SU-DHL-6 (cell line): ENCODE results near the gene AP1B1.

Experiments used
- H2AFZ ChIP-seq: fragments of 200-600 bp; sonication (generic); 2 replicates; pipeline ENCODE4 v1.6.1; 2014; ENCODE audit warnings: low read depth, mild to moderate bottlenecking, moderate library complexity, mixed read lengths, antibody characterized with exemption, low read length; ENCODE audit not compliant: severe bottlenecking
- H3F3A ChIP-seq: fragments of 200-600 bp; shearing (Covaris generic); 2 replicates; pipeline ENCODE4 v1.6.0; 2016; ENCODE audit warnings: antibody characterized with exemption, mild to moderate bottlenecking; ENCODE audit not compliant: insufficient read depth
- H3K27ac ChIP-seq: fragments of 200-600 bp; sonication (generic); 2 replicates; pipeline ENCODE4 v1.5.1; 2016; ENCODE audit warnings: low read depth, mild to moderate bottlenecking, low read length, moderate library complexity, mixed read lengths
- H3K27me3 ChIP-seq: fragments of 200-600 bp; sonication (generic), shearing (Covaris generic); 2 replicates; pipeline ENCODE4 v1.6.0; 2014; ENCODE audit warnings: mild to moderate bottlenecking, low read length
- H3K36me3 ChIP-seq: fragments of 200-600 bp; sonication (generic); 2 replicates; pipeline ENCODE4 v1.6.1; 2014; ENCODE audit warnings: mild to moderate bottlenecking, low read length, mixed read lengths
- H3K4me2 ChIP-seq: fragments of 300-600, 200-600 bp; shearing (Covaris generic), sonication (generic); 2 replicates; pipeline ENCODE4 v1.6.0; 2014; ENCODE audit warnings: low read length, low read depth, mild to moderate bottlenecking; ENCODE audit not compliant: poor library complexity, severe bottlenecking
- H3K4me3 ChIP-seq: fragments of 200-600 bp; sonication (generic); 2 replicates; pipeline ENCODE4 v1.5.1; 2014; ENCODE audit warnings: antibody characterized with exemption, low read length, mild to moderate bottlenecking, mixed read lengths; ENCODE audit not compliant: insufficient read depth, poor library complexity, severe bottlenecking
- H3K79me2 ChIP-seq: fragments of 200-600 bp; sonication (generic); 2 replicates; pipeline ENCODE4 v1.6.1; 2014; ENCODE audit warnings: mild to moderate bottlenecking, low read length, moderate library complexity; ENCODE audit not compliant: insufficient read depth
- H3K9ac ChIP-seq: fragments of 200-600 bp; sonication (generic); 2 replicates; pipeline ENCODE4 v1.7.0; 2014; ENCODE audit warnings: mild to moderate bottlenecking, low read length
- H3K9me2 ChIP-seq: fragments of 200-600 bp; sonication (generic); replicated peaks from 2 replicates; pipeline ENCODE4 v1.6.1; 2014; ENCODE audit warnings: low read length; ENCODE audit not compliant: insufficient read depth
- H3K9me3 ChIP-seq: fragments of 200-600 bp; sonication (generic); 2 replicates; pipeline ENCODE4 v1.6.1; 2014; ENCODE audit warnings: low read length, mixed read lengths; ENCODE audit not compliant: insufficient read depth
- H4K20me1 ChIP-seq: fragments of 200-600 bp; sonication (generic); 2 replicates; pipeline ENCODE4 v1.6.1; 2014; ENCODE audit warnings: low read depth, mild to moderate bottlenecking, antibody characterized with exemption, low read length, moderate library complexity, mixed read lengths
- EZH2phosphoT487 ChIP-seq: fragments of 200-600 bp; sonication (generic), shearing (Covaris generic); conservative IDR thresholded peaks from 2 replicates; pipeline ENCODE4 v1.6.1; 2018; ENCODE audit warnings: mild to moderate bottlenecking, antibody characterized with exemption, low read length, moderate library complexity, mixed read lengths
- TF ChIP-seq, protein P1 (sequence below): fragments of 200-600 bp; sonication (generic); IDR thresholded peaks from one replicate; pipeline ENCODE4 v1.5.1; 2017; ENCODE audit warnings: antibody characterized with exemption, mild to moderate bottlenecking, low read length, moderate library complexity; ENCODE audit not compliant: insufficient read depth, poor library complexity, severe bottlenecking

Gene AP1B1

DNA sequence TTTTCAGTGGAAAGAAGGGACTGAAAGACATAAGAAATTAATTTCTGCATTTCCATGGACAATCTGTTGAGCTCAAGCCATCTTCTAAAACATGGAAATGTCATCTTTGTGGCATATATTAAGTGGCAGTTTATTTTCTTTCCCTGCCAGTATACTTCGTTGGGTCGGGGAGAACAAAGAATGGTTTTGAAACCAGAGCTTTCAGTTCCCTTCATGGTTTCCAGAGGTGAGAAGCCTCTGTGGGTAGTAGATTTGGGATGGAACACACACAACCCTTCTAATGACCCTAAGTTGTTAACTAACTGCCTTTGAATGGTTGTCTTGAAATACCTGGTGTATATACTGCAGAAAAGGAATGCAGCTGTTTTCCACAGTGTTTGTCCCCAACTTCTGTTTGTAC, 99.5 kb downstream of the AP1B1 start:
- no peak overlapping the region for H3K4me3 ChIP-seq
- H2AFZ ChIP-seq = no peak overlapping the region
- H3K27ac ChIP-seq = no peak overlapping the region
- peaks cover 12% of the 10 kb centered on the region; the same call in 1 of the 2 replicates for H3F3A ChIP-seq
- H3K36me3 ChIP-seq = peaks cover 73% of the 10 kb centered on the region
- H4K20me1 ChIP-seq = peaks cover 24% of the 10 kb centered on the region
- no peak overlapping the region for H3K4me2 ChIP-seq
- no peaks in the 10 kb centered on the region for H3K9me2 ChIP-seq
- H3K79me2 ChIP-seq = peaks cover 39% of the 10 kb centered on the region
- H3K9ac ChIP-seq = no peak overlapping the region
- H3K27me3 ChIP-seq = no peaks in the 10 kb centered on the region
- TF ChIP-seq, protein P1, sequence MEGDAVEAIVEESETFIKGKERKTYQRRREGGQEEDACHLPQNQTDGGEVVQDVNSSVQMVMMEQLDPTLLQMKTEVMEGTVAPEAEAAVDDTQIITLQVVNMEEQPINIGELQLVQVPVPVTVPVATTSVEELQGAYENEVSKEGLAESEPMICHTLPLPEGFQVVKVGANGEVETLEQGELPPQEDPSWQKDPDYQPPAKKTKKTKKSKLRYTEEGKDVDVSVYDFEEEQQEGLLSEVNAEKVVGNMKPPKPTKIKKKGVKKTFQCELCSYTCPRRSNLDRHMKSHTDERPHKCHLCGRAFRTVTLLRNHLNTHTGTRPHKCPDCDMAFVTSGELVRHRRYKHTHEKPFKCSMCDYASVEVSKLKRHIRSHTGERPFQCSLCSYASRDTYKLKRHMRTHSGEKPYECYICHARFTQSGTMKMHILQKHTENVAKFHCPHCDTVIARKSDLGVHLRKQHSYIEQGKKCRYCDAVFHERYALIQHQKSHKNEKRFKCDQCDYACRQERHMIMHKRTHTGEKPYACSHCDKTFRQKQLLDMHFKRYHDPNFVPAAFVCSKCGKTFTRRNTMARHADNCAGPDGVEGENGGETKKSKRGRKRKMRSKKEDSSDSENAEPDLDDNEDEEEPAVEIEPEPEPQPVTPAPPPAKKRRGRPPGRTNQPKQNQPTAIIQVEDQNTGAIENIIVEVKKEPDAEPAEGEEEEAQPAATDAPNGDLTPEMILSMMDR = no peak
- TF ChIP-seq EZH2phosphoT487 = no peak
- H3K9me3 ChIP-seq = no peaks in the 10 kb centered on the region

DNA sequence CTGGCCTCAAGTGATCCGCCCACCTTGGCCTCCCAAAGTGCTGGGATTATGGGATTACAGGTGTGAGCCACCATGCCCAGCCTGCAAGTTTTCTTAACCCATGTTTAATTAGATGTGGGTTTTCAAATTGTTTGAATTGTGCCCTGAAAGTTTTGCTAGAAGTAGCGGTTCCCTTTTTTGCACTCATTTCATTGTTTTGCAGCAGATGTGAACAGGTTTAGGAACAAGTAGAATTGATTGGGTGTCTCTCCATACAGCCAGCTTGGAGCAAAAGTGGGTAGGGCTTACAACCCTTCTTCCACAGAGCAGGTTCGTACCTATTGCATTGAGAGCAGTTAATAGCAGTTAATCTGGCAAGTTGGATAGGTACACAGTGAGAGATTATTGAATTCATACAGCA, 104.2 kb downstream of the AP1B1 start:
- Histone ChIP-seq H3K4me2 (no peak overlapping the region), H3K4me3 (no peak overlapping the region), H3K9me3 (no peaks in the 10 kb centered on the region), H3K79me2 (peaks cover 52% of the 10 kb centered on the region), H2AFZ (no peak overlapping the region), H3K9me2 (no peaks in the 10 kb centered on the region), H3K9ac (no peak overlapping the region), H3K27ac (no peak overlapping the region), H3F3A (0 out of 2 replicates have a peak, but pooled peaks cover 5% of the 10 kb centered on the region), H3K27me3 (no peaks in the 10 kb centered on the region), H3K36me3 (peaks cover 60% of the 10 kb centered on the region), H4K20me1 (peaks cover 26% of the 10 kb centered on the region)
- TF ChIP-seq, protein P1 = no peak
- no peak for TF ChIP-seq EZH2phosphoT487

DNA sequence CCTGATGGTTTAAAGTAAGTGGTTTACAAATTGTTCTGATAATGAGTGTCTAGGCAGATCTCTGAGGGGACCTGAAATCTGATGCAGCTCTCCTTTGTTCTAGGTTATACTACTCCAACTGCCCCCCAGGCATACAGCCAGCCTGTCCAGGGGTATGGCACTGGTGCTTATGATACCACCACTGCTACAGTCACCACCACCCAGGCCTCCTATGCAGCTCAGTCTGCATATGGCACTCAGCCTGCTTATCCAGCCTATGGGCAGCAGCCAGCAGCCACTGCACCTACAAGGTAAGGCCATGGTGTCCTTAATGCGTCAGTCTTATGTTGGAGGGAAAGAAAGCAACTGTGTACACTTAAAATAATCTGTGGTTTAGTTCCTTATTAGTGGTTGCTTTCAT, 110.4 kb downstream of the AP1B1 start:
- peaks cover 70% of the 10 kb centered on the region for H3K79me2 ChIP-seq
- no peak overlapping the region for H3K4me2 ChIP-seq
- H3K9me2 ChIP-seq = no peaks in the 10 kb centered on the region
- no peak overlapping the region for H3K9ac ChIP-seq
- peaks cover 23% of the 10 kb centered on the region; the same call in 1 of the 2 replicates for H3F3A ChIP-seq
- H4K20me1 ChIP-seq = peaks cover 63% of the 10 kb centered on the region
- H3K27me3 ChIP-seq = no peaks in the 10 kb centered on the region
- no peak overlapping the region for H2AFZ ChIP-seq
- H3K9me3 ChIP-seq = no peaks in the 10 kb centered on the region
- no peak for TF ChIP-seq EZH2phosphoT487
- TF ChIP-seq, protein P1 = no peak
- H3K4me3 ChIP-seq = no peak overlapping the region
- H3K27ac ChIP-seq = no peak overlapping the region
- H3K36me3 ChIP-seq = peaks cover 74% of the 10 kb centered on the region
